ENCODE measurements around the gene FAM118A.
"Not testable (repeated sequence)": the region's sequence is repeated elsewhere in the genome, so short reads cannot be mapped to it uniquely, and the experiment has no call there.

Gene FAM118A

DNA sequence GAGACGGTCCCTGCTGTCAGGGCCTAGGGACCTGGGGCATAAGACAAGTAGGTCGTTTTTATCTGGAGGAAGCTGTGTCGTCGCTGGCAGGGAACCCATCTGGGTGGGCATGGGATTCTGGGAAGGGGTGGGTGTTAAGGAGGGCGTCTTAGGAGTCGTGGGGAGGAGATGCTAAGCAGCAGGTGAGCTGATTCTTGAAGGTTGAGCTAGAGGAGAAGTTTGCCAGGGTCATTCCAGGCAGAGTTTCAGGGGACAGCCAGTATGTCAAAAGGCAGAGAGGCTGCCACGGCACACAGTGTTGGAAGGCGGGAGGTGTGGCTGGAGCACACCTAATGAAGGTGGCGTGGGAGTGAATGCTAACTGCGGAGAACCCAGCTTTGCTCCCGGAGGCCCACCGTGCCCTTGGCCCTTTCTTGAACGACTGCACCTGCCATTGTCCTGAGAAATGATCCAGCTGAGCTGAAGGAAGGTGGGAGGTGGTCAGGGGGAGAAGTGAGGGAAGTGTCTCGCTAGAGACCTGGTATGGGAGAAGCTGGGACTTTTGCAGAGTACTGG lies 1.3 kb downstream of the FAM118A start:
- DNase-seq = no peak

DNA sequence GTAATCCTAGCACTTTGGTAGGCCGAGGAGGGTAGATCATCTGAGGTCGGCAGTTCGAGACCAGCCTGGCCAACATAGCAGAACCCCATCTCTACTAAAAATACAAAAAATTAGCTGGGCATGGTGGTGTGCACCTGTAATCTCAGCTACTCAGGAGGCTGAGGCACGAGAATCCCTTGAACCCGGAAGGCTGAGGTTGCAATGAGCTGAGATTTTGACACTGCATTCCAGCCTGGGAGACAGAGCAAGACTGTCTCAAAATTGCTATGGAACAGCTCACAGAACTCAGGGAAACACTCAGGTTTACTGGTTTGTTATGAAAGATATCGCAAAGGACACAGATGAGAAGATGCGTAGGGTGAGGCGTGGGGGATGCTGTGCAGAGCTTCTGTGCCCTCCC lies 2.7 kb downstream of the FAM118A start:
- DNase-seq = no peak

DNA sequence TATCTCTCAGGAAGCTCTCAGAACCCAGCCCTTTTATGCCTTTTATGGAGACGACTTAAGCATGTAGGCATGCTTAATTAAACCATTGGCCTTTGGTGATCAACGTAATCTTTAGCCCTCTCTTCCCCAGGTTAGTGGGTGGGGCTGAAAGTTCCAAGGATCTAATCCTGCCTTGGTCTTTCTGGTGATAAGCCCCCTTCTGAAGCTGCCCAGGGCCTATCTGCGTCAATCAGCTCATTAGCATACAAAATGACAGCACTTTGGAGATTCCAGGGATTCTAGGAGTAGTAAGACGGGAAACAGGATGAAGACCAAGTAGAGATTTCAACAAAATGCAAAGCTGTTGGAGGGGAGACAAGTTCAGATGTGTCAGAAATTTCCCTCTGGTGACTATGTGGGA lies 3.1 kb downstream of the FAM118A start:
- DNase-seq = no peak

DNA sequence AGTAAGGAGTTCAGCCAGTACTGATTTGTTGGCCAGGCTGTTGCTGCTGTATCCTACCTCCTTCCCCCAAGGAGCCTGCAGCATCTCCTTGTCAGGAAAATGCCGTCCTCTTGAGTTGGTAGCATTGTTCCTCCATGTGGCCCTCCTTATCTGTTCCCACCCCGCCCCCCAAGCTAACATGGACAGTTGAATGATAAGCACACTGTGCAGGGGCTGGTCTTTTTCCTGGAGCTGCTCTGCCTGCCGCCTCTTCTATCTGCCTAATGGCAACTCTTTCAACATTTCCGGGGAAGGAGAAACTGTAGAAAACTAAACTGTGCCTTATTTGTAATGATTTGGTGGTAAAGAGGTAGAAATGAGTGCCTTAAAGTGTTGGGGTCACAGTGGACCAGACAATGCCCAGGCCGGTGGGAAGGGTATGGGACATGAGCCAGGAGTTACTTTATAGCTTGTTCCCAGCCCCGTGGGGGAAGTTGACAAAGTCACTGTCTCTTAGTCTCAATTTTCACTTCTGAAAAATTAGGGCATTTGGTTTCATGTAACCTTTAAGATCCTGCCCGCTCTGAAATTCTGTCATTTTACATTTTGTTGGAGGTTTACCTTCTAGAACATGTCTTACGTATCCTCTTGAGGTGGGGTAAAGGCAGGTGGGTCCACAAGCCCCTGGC lies 4.5 kb downstream of the FAM118A start:
- DNase-seq = no peak

DNA sequence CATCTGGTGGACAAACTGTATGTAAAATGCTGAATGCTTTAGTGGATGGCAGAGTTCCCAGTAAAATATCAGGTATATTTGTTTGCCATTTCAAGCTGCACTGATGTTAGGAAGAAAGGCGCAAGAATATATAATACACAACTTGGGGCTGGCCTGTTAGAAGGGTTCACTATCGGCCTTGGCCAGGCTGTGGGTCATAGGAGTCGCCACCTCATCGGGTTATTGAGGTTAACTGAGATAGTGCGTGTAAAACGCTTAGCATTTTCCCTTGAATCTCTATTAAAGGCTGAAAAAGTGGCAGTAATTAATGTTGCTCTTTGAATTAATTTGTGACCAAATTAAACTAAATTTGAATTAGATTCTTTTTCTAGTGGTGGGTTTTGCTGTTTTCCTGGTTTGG lies 5.1 kb downstream of the FAM118A start:
- DNase-seq = no peak

DNA sequence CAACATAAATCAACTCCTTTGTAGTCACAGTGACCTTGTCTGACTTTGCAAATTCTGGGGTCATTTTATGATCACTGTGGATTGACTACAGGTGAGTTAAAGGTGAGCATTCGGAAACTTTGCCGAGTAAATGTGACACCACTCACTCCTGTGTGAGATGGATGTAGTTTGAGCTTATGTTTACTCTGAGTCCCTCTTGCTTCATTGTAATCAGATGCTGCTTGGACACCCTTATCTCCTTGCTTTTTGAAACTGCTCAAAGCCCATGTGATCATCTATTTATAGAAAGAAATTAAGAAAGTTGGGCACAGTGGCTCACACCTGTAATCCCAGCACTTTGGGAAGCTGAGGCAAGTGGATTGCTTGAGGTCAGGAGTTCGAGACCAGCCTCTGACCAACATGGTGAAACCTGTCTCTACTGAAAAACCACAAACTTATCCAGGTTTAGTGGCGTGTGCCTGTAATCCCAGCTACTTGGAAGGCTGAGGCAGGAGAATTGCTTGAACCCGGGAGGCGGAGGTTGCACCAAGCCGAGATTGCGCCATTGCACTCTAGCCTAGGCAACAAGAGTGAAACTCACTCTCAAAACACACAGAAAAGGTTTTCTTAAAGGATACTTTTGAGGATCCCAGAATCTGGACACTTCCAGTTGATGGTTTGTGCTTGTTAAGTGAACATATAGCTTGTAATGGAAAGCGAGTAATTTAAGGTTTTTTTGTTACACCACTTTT lies 7.2 kb downstream of the FAM118A start:
- no peak for DNase-seq

DNA sequence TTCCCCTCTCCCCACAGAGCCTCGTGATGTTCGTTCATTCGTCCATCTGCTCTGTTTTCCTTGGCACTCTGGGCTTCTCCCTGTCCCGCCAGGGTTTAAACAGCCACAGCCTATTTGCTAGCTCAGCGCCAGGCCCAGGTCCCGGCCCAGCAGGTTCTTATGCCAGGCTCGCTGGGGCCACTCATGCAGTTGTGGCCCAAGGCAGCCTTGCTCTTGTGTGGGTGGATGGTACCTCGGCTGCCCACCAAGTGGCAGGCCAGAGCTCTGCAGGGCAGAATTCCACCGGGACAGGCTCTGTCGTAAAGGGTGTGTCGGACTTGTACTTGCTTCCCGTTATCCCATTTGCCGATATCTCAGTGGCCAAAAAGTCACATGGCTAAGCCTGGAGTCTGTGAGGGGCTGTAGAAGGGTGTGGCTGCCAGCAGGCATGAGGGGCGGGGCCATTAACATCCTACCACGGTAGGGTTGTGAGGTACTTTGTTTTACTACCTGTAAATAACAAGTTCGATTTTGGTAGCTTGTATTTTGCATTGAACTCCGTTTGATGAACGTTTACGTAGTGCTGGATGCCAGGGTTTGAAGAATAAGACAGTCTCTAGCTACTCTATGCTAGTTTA lies 7.9 kb downstream of the FAM118A start:
- peak; percentile 45 for DNase-seq

DNA sequence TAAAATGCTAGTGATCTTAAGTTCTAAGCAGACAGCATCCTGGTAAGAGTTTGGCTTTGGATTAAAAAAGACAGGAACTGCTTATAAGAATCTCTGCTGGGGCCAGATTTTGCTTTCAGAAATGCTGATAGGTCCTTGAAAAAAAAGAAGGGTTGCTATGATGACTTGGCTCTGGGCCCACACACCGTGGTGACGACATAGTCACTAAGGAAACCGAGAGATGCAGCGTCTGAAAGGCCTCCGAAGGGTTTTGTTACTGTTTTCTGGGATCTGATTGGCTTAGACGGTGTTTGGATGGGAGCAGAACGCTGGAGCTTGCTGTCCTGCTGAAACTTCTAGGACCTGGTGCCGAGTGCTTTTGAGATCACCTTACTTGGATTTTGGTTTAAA lies 8.4 kb downstream of the FAM118A start:
- DNase-seq = peak; percentile 92

DNA sequence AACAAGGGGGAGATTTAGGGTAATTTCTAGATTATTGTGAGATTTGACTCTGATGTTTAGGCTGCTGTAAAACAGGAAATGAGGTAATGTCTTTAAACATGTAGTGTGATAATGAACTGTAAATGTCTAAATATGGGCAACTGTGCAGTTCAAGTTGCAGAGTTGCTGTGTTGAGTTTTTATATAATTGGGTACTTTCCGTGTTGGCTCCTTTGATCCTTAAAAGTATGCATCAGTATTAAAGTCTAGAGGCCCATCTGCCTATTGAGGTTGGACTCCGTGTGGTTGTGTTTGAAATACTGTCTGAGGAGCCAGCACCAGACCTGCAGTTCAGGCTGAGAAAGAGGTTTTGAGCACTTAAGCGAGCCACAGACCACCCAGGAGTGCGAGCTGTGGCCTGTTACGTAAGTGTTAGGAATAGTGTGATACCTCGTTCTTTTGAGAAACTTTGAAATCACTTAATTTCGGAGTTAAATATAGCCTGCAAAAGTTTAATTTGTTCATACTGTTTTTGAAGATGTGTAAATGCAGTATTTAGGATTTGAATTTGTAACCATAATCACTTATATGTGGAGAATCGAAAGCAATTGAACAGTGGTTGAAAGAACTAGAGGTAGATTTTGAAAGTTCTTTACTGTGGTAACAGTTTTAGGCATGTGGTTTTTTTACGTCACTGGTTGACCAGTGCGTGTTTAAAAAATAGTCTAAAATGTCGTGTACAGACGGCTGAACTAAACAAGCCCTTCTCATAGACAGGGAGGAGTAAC lies 9.0 kb downstream of the FAM118A start:
- peak; percentile 52 for DNase-seq

DNA sequence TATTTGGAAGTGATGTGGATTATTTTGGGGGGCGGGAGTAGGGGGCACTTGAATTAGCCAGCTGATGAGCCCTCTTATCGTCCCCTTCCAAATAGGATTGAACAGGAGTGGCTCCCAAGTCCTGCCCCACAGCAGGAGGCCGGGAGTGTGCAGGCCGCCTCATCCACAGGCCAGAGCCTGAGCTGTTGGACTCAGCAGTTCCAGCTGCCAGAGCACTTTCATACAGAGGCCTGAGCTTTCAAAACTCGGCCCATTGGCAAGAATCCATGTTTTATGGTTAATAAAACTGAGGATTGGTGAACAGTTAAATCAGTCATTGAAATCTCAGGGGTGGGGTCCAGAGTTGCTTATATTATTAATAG lies 9.6 kb downstream of the FAM118A start:
- no peak for DNase-seq

DNA sequence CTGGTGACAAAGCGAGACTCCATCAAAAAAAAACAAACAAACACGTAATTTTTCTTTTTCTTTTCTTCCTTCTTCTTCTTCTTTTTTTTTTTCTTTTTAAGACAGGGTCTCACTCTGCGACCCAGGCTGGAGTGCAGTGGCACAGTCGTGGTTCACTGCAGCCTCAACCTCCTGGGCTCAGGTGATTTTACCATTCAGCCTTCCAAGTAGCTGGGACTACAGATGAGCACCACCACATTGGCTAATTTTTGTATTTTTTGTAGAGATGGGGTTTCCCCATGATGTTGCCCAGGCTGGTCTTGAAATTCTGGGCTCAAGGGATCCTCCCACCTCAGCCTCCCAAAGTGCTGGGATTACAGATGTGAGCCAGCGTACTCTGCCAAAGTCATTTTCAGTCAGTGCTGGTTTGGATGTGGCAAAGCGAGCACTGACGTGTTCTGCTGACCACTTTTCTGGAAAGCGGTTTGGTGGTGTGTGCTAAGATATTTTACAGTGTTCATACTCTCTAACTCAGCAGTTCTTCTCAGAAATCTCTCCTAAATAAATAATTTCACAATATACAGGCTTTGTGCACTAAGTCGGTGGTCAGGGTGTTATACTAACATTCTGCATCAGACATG lies 10.7 kb downstream of the FAM118A start:
- DNase-seq = no peak

DNA sequence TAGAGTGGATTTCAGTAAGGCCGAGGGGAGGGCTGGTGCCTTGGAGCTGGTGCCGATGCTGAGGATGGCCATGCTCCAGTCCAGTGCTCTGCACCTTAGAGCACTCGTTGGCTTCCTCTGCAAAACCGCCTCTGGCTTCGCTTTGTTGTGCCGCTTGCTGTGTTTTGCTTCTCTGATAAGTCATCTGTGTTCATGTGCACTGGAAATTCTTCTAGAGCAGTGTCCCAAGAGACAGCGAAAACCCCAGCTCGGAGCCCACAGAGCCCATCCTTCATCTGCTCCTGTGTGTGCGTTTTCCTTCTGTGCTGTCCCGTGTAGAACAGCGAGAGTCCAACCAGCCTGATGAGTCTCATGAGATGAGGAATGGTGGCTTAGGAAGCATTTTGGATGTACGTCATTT lies 12.1 kb downstream of the FAM118A start:
- DNase-seq = peak; percentile 27

DNA sequence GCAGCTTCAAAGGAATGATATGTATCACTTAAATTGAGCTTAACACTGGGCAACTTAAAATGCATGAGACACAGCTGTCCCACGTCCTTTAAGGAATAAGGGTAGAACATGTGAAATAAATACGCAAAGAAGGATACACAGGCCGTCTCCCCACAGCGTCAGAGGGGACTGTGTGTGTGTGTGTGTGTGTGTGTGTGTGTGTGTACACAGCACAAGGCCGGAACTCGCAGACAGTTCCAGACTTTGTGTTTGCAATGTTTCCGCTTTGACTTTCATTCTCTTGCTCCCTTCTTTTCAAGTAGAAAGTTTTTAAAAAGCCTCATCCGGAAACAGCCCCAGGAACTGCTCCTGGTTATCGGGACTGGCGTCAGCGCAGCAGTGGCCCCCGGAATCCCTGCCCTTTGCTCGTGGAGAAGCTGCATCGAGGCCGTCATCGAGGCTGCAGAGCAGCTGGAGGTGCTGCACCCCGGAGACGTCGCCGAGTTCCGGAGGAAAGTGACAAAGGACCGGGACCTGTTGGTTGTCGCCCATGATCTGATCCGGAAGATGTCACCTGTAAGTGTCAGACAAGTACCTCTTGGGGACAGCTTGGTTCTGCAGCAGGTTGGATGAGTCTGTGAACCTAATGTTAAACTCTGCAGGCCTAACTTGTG lies 13.3 kb downstream of the FAM118A start:
- peak; percentile 28 for DNase-seq

DNA sequence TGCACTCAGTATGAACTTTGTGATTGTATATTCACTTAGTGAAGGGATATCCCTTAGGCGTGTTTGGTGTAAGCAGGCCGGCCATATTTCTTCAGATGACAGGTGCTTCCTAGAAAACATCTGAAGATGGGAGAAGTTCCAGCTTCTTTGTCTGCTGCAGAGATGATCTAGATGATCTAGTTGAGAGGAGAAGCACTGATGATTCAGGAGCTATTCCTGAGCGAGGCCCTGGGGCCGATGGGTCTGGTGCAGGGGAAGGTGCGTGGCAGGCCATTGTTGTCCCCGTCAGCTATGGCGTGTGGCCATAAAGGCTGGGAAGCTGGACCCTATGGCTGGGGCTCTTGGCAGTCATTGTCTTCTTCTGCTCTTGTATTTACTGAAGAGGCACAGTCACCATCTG lies 14.0 kb downstream of the FAM118A start:
- no peak for DNase-seq

DNA sequence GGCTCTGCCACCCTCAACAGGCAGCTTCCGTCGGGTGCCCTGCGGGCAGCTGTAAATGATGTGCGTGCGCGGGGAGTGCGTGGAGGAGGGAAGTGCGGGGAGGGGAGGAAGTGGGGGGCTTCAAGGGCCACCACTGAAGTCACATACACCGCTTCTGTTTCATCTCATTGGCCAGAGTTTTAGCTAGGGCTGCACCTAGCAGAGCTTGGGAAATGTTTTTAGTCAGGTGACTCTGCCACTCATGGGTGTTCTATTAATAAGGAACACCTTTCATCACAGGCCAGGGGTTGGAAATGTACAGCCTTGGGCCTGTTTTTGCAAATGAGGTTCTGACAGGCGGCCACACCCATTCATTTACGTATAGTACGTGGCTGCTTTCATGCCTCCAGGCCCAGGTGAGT lies 14.6 kb downstream of the FAM118A start:
- no peak for DNase-seq

DNA sequence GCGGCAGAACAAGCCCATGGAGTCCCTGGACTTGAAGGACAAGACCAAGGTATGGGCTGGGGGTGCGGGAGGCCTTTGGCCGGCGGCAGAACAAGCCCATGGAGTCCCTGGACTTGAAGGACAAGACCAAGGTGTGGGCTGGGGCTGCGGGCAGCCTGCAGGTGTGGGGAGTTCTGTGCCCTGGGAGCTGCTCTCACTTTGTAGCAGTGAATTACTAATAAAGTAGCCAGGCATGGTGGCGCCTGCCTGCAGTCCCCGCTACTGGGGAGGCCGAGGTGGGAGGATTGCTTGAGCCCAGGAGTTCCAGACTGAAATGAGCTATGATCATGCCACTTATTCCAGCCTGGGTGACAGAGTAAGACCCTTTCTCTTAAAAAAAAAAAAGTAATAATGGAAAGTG lies 18.5 kb downstream of the FAM118A start:
- not testable (repeated sequence) for DNase-seq

DNA sequence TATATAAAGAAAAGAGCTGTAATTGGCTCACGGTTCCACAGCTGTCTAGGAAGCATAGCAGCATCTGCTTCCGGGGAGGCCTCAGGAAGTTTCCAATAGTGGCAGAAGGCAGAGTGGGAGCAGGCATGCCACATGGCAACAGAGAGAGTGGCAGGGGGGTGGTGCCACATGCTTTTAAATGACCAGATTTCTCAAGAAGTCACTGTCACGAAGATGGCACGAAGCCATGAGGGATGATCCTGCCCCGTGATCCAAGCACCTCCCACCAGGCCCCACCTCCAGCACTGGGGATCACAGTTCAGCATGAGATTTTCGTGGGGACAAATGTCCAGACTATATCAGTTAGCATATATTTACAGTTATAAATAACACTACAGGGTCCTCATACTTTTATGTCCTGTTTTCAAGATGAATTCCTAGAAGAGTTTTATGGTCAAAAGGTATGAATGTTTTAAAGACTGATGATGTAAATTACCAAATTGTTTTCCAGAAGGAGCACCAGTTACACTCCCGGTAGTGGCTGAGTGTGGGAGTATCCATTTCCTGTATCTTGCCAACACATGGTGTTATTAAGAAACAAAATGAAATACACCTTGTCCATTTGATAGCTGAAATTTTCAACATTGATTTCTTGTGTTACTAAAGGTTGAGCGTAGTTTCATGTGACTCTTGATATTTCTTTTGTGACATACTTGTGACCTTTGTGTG lies 19.2 kb downstream of the FAM118A start:
- DNase-seq = no peak

DNA sequence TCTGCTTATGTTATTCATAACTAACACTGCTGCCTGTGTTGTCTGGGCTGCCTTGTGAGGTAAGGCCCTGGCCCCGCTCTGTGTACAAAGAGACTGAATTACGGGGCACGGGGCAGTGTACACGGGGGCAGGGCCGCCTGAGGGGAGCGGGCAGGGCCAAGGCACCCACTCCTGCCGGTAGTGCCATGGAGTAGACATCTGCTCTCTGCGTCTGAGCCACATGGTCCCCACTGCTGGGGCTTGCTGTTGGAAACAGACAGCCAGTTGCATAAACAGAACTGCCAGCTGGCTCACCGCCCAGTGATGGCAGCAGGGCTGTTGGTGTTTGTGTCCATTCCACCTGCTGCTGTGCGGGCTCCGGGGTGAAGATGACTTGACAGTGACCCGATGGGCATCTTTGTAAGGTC lies 19.8 kb downstream of the FAM118A start:
- no peak for DNase-seq

DNA sequence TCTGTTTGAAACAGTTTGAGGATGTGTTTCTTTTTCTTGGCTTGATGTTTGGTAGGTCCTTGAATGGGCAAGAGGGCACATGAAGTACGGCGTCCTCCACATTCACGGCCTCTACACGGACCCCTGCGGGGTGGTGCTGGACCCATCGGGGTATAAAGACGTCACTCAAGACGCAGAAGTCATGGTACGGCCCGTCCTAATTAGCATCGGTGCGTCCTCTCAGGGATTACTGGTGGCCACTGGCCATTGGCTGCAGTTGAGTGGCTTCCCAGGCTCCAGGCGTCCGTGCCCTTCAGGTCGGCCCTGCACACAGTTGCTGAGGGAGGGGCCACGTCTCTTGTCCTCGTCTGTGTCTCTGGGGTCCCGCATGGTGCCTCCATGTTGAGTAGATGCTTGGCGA lies 20.8 kb downstream of the FAM118A start:
- DNase-seq = no peak

DNA sequence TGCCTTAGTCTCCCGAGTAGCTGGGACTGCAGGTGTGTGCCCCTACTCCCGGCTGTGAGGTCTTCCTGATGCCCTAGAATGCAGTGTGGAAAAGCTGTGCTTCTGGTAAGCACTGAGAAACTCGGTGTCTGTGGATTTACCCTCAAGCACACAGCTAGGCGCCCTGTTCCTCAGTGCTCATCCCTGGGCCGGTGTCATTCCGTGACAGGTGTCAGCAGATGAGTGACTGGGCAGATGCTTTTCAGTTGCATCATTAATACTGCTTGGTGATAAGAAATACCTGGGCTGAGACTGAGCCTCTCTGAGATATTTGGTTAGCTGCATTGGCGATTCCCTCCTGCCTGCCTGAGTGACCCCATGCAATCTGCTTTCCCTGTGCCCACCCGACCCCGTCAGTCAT lies 21.8 kb downstream of the FAM118A start:
- no peak for DNase-seq

DNA sequence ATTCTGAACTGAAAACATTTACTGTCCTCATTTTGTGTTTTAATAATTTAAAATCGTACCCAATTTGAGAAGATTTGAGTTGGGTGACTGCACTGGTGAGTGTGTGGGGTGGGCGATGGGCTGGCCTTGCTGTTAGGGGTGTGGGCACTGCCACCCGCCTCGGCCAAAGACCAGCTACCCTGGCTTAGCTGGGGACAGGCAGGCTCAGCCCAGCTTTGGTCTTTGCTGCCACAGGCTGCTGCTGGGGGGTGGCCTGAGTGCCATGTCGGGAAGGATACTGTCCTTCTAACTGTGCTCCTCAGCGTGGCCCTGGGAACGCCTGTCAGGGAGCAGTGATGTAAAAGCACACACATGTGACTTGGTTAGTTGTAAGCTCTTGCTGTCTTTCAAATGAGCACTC lies 22.3 kb downstream of the FAM118A start:
- no peak for DNase-seq

DNA sequence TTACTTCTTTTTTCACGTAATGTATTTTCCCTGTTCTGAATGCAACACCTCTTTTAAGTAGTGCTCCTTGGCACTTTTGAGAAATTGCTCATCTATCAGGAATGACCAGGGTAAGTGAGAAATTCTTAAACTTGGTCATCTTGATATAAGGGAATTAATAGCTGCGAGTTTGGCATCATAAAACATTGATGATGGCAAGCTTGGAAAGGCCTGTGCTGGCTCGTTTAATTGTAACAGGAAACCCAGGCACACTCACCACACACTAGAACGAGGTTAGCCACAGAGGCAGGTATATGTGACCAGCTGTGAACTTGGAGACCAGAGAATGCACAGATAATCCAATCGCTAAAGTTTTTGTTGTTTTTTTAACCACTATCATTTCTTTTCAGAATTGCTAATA lies 24.3 kb downstream of the FAM118A start:
- DNase-seq = no peak

Measured in CD4-positive, alpha-beta T cell treated with Interleukin-17A for 4 hours (primary cell).